Stimulated activated CD4-positive, alpha-beta T cell treated with anti-CD3 and anti-CD28 coated beads, Interleukin-2, amount 100 ng/mL, for 24 hours (primary cell): ENCODE results near the gene DNAH1.
"Not testable (repeated sequence)": the region's sequence is repeated elsewhere in the genome, so short reads cannot be mapped to it uniquely, and the experiment has no call there.

ENCODE experiments used
- DNase-seq, 2 donors: peaks; one replicate each; pipeline ENCODE4 v3.0.0-alpha.2; 2020

The DNAH1 gene

DNA sequence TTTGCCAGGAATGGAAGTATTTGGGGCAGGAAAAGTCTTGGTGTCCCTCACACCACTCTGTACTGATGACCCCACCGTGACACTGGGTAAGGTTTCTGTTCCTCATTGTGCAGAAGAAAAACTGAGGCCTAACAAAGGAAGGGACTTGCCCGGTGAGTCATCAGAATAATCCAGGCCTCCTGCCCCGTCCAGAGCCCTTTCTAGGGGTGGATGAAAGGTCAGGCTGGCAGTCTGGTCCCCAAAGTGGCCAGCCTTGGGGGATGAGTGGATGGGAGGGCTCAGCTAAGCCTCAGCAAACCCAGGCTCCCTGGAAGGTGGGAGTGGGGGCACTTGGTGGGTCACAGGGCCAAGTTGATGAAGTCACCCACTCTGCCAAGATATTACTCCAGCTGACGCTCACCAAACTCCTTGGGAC, 2.3 kb upstream of the DNAH1 start:
- DNase-seq = no peak

DNA sequence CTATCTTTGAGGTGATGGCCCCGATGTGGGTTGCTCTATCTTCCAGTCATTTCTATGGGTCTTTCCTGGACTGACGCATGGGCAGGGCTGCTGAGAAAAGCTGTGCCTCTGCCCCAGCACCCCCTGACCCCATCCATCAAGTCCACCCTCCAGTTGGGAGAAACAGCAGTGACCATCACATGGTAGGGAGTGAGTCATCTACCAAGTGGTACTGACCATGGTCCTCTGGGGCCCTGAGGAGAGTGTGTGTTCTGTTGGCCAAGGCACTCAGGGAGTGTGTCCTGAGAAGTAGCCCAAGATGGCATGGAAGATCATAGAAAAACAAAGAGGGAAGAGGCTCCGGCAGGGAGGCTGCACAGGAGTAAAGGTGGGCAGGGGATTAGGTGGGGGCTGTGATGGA, 1.6 kb upstream of the DNAH1 start:
- no peak for DNase-seq

DNA sequence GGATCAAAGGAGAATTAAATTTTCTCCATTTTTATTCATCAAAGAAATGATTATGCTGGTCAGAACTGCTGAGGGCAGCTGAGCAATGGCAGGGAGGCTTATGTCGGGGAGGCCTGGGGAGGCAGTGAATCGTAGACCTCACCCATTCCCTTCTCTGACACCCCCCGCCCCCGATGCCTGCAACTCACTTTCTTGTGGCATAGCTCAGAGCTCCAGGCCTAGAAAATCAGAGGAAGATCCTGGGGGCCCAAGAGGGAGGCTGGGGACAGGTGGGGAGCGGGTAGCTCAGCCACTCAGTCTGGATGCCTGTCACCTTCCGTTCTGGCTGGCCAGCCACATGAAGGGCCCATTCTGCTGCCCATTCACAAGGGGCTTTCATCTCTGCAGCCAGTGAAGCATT, 1.1 kb upstream of the DNAH1 start:
- DNase-seq = no peak

DNA sequence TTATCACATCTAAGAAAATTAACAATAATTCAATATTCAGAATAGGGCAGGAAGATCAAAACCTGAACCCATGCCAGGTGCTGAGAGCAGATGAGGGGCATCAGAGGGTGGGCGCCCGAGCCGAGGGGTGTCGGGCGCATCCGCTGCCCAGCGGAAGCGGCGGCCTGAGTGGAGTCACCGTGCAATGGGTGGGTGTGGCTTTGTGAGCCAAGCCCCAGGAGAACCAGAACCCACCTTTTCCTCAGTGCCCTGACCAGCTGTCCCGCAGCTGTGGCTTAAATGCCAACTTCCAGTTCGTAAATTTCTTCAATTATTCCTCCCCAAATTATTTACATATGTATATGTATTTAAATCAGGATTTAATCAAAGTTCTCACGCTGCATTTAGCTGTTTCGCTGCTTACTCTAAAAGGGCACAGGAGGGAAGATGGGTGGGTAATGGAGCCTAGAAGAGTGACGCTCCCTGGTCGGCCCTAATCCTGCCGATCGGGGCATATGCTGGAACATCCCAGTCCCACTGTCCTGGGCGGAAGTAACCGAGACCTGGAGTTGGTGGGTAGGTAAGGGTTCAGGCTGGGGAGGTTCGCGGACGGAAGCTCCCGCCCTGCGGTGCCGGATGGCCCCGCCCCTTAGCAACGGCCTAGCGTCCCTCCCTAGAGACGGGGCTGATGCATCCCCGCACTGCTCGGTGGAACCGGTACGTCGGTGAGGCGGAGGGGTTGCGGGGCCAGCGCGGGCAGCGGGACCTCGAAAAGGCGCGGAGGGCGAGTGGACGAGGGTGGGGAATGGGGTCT, 1.3 kb downstream of the DNAH1 start:
- peak; percentile 71 to 77 for DNase-seq

DNA sequence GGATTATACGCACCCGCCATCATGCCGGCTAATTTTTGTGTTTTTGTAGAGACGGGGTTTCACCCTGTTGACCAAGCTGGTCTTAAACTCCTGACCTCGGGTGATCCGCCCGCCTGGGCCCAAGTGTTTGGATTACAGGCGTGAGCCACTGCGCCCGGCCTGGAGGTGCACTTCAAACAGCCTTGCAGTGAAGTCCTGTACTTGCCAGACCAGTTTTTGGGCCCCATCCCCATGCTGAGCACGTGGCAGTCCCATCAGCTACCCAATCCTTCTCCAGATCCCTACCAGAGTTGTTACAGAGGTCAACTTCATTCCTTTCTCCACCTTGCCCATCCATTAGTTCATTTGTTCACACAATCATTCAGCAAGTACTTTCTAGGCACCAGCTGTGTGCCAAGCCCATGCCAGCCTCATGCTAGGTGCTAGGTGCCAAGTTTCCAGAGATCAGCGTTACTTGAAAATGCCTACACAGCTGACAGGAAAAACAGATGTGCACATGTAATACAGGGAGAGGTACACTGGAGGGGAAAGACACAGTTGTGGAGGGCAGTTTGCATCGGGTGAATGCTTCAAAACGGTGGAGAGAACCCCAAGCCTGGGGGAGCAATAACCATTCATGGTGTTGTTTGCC, 2.2 kb downstream of the DNAH1 start:
- DNase-seq = no peak

DNA sequence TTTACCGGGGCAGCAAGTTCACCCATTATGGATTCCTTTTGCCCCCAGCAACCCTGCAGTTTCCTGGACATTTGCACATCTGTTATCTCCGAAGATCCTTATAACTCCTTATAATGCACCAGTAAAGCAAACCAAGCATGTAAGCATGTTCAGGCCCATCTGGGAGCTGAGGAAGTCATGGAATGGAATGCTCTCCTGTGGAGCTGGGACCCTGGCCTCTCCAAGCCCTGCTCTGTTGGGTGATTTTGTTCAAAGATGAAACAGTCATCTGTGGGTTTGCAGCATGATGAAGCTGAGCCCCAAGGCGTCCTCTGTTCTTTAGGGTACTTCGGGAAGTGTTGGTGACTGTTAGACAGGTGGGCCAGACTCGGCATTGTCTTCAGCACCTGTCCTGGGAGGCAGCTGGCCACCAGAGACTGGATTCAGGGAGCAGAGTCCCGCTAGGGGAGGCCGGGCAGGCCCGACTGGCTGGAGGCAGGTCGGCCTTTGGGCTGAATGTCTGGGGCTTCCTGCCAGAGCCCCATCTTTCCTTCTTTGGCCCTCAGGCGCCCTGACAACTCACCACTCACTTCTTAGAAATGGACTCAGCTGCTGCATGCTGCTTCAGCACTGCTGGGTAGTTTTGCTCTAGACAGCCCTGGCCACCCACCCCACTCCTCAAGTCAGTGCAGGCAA, 3.9 kb downstream of the DNAH1 start:
- DNase-seq = no peak

DNA sequence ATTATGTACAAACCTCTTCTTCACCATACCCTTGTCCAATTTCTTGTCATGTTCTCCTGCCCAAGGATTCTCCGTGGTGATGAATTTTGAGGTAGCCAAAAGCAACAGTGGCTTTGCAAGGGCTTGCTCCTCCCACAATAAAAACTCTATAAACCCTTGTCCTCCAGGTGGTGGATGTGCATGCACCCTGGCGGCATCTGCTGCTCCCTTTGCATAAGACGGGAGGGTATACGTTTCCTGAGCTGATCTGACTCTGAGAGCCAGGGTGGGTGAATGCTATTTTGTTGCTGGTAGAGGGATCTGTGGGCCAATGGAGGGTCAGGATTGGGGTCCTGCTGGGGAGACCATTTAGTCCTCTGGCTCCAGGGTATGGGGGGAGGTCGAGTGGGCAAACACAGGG, 5.4 kb downstream of the DNAH1 start:
- DNase-seq = no peak

DNA sequence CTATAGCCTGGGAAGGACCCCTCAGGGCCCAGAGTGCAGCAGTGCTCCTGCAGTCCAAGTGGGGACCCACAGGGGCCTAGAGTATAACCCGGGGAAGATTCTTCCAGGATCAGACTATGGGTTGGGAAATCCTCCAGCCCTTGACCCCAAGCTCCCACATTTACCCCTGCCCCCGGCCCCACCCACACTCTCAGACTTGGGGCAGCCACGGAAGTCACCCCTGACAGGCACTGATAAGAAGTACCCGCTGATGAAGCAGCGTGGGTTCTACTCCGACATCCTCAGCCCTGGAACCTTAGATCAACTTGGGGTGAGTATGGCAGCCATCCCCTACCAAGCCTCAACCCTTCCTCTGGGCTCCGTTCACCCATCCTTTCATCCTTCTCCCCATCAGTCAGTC, 6.3 kb downstream of the DNAH1 start:
- DNase-seq = no peak

DNA sequence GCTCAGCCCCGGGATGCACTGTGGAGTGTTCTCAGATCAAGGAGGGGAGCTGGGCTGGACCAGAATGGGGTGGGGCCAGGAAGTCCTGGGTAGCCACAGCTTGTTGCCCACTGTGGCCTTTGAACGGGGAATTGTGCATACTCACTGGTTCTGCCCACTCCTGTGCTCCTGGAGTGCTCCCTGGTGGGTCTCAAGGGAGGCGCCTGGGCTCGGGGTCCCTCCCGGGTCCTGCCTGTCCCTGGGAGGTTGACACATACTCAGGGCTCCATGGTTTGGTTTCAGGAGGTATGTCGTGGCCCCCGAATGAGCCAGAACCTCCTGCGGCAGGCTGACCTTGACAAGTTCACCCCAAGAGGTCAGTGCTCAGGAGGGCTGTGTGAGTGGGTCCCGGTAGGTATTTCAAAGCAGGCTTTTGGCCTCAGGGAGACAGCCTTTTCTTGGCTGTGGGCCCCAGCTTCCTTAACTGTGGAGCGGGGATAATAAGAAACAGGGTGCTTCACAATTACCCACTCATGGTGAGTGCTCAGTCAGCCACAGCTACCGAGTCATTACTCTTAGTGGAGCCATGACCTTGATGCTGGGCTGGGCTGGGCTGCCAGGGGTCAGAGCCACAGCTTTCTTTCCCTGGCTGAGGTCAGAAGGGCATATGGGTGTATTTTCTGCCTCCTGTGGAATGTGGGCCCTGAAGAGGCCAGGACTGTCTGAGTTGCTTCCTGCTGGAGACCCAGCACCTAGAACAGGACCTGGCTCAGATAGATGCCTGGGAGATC, 7.6 kb downstream of the DNAH1 start:
- no peak for DNase-seq

DNA sequence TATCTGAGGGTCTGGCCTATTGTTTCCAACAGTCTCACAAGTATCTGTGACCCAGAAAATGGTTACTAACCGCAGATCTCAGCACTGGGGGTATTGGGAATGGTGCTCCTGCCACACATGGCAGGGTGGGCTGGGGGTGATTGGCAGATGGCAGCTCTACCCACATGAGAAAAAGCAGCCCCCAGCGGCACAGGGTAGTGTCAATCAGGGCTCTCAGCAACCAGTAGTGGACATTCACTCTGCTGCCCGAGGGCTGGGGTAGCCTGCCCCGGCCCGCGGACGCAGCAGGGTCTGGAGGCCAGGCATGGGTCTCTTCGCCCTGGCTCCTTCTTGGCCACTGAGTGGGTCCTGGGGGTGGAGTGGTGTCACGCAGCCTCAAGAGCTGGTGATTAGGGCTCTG, 8.6 kb downstream of the DNAH1 start:
- DNase-seq = no peak

DNA sequence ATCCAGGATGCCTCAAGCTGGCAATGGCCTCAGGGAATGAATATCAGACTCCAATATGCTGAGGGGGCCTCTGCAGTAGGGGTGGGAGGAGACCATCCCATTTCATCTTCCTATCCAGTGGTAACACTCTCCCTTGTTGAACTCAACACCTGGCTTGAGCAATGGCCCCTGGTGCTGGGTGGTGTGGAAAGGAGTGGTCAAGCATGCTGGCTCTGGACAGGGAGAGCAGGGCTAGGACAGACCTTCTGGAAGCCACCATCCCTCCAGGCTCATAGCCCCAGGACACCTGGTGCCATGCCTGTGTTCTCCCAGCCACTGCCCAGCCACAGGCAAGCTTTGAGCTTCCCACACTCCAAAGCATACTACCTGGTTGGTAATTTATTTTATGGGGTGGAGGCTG, 9.6 kb downstream of the DNAH1 start:
- DNase-seq = no peak

DNA sequence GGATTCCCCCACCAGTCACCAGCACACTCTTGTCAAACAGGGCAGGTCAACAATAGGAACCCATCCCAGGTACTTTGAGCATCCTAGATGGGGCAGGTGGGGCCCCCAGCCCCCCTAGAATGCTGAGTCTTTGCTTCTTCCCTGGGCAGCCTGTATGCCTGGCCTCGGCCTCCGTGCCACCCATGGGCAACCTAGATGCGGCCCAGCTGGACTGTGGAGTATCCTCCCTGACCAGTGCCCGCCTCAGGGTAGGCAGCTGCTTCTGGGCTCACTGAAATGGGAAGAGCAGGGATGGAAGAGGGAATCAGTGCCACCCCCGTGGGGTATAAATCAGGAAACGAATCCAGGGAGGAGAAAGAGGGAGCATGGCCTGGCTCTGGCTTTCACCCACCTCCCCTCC, 10.9 kb downstream of the DNAH1 start:
- DNase-seq = no peak

DNA sequence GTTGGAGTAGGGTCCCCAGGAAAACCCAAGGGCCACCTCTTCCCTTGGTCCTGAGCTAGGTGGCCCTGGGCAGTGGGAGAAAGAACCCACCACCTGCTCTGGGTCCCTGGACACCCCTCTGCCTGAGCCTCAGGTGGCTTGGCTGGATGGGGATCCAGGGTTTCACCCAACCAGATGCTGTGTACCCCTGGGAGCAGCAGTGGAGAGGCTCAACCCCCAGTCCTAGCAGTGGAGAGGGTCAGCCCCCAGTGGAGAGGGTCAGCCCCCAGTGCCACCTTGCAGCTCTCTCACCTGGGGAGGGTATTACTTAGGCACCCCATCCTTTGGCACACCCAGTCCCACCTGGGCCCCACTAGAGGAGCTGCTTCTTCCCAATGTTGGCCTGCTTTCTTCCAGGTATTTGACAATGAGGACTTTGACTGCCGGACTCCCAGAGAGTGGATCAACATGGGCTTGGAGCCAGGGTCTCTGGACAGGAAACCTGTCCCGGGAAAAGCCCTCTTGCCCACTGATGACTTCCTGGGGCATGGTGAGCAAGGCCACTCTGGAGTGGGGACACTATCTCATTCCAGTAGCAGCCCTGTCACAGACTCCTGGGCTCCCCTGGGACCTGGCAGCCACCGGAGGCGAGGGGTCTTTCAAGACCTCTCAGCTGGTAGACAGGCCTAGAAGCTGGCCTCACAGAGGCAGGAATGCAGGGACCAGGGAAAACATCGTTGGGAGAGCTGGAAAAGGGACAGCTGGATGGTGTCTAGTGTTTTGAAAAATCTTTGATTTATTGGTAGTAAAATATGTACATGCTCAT, 11.6 kb downstream of the DNAH1 start:
- DNase-seq = no peak

DNA sequence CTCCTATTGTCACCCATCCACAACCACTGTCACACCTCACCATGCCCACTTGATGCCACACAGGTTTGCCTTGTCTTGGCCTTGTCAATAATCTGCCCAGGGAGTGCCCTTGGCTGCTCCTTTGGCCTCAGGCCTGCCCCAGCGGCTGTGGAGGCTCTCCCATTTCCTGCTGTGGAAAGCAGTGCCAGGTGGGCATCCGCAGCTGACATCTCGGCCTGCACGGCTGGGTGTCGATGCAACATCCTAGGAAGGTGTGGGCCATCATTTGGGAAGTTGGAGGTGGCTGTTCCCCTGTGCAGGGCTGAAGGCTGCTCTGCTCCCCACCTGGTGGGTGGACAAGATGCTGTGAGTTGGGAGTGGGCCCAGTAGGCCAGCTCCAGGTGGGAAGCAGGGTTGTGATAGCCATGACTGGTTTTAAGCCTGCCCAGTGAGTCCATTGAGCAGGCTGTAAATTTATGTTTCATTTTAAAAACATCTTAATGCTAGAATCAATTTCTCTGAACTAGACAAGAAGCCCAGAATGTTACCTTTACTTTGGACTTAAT, 12.5 kb downstream of the DNAH1 start:
- no peak for DNase-seq

DNA sequence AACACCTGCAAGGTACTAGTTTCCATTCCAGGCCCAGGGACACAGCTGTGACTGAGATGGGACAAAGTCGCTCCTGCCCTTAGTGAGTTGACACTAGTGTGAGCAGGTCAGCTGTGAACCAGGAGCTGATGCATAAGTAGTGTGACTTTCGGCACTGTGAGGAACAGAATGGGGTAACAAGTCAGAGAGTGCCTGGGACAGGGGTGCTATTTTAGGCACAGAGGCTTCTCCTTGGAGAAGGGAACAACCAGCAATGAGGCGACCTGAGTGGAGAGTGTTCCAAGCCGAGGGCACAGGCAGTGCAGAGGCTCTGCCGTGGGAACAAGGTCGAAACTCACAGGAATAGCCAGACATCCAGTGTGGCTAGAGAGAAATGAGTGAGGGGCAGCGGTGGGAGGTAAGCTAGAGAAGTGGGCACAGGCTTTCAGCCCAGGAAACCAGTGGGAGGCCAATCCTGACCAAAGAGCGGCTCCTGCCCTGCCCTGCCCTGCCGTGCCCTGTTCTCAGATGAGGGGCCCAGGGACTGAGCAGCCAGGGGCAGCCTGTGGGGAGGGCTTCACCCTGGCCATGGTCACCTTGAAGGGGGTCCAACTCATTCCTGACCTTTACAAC, 14.2 kb downstream of the DNAH1 start:
- no peak for DNase-seq

DNA sequence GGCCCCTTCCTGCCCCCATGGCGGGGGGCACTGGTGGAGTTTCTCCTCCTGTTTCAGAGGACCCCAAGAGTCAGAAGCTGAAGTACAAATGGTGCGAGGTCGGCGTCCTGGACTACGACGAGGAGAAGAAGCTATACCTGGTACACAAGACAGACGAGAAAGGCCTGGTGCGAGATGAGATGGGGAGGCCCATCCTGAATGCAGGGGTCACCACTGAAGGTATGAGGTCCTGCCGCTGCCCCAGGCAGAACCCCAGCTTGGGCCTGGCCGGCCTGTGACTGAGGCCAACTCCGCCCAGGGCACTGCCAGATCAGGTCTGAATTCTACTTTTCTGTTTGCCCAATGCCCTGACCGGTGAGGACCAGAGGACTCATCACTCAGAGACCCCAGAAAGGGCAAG, 15.0 kb downstream of the DNAH1 start:
- DNase-seq = no peak

DNA sequence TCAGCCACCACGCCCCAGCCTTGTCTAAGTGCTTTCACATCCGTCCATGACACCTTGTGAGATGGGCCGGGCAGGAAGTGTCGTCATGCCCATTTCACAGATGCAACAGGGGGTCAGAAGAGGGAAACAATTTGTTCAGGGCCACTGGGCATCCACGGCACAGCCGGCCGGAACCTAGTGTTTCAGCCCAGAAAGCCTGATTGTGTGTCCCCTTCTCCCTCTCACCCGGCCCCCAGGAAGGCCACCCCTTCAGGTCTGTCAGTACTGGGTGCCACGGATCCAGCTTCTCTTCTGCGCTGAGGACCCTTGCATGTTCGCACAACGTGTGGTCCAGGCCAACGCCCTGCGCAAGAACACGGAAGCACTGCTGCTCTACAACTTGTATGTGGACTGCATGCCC, 15.8 kb downstream of the DNAH1 start:
- DNase-seq = no peak

DNA sequence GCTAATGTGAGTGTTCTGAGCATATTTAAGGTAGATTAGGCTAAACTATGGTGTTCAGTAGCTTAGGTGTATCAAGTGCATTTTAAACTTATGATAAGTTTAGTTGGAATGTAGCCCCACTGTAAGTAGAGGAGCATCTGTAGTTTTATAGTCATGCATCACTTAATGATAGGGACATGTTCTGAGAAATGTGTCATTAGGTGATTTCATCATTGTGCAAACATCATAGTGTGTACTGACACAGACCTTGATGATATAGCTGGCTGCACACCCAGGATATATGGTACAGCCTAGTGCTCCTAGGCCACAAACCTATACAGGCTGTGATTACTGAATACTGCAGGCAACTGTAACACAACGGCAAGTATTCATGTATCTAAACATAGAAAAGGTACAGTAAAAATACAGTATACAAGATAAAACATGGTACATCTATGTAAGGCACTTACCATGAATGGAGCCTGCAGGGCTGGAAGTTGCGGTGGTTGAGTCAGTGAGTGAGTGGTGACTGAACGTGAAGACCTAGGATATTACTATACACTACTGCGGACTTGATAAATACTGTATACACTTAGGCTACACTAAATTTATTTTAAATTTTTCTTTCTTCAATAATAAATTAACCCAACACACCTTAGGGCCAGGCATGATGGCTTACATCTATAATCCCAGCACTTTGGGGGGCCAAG, 17.9 kb downstream of the DNAH1 start:
- DNase-seq = no peak

DNA sequence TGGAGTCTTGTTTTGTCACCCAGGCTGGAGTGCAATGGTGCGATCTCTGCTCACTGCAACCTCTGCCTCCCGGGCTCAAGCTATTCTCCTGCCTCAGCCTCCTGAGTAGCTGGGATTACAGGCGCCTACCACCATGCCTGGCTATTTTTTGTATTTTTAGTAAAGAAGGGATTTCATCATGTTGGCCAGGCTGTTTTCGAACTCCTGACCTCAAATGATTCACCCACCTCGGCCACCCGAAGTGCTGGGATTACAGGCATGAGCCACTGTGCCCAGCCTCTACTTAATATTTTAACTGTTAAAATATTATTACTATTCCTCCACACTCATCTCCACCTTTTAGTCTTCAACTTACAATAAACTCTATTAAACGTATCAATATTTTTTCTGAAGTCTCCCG, 22.0 kb downstream of the DNAH1 start:
- DNase-seq = not testable (repeated sequence)

DNA sequence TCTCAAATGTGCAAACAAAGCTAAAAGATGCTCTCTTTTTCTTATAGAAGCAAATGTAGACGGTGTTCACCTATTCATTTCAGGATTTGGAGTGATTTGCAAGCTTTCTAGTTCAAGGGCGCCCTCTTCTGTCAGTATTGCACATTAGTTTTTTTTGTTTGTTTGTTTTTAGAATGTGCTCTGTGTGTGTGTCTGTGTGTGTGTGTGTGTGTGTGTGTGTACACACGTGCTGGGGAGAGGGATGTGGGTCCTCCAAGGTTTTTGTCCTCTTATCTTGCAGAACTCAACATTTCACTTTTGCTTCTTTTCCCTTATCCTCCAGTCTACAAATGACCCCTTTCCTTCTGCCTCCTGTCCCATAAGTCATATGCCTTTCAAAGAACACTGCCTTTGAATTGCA, 23.5 kb downstream of the DNAH1 start:
- DNase-seq = peak; percentile 19 to 51

DNA sequence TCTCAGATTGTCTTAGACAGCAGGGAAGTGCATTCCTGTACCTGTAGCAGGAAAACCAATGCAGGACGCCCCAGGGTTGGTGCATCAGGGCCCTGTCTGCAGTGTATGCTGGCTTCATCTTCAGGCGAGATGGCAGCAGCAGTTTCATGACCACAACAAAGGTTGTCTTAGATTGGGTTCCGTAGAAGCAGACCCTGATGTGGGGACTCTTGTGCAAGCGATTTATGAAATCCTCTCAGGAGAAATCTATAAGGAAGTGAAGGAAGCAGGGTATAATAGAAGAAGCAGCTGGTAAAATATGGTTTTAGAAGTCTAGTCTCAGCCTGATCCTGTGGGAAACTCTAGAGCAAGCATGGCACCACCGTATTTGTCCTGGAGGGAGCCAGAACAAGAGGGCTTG, 25.0 kb downstream of the DNAH1 start:
- no peak for DNase-seq
